GM21360 (cell line): Measurements from ENCODE around the gene ZACN.

Experiments used
- ATAC-seq: cut with Tn5 transposase; IDR thresholded peaks from one replicate; pipeline ENCODE4 v1.9.1; 2021; ENCODE audit warnings: mild to moderate bottlenecking, moderate library complexity; ENCODE audit not compliant: unreplicated experiment

Gene ZACN

GRCh38 chr17:76097716-76098295 is 18.8 kb downstream of the ZACN start:
- ATAC-seq = no peak

DNA sequence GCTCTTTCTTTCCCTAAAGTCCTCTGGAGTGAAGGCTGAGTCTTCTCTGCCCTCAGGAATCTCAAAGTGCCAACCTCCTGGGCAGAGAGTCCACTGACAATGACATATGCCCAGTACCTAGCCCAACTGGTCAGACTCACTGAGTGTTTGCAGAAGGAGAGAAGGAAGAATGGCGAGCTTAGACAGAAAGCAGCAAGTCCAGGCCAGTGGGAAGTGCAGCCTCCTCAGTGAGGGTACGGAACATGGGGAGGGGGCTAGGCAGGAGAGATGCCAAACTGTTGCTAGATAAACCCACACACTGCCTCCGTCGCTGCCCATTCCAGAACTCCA is 23.9 kb downstream of the ZACN start:
- no peak for ATAC-seq

DNA sequence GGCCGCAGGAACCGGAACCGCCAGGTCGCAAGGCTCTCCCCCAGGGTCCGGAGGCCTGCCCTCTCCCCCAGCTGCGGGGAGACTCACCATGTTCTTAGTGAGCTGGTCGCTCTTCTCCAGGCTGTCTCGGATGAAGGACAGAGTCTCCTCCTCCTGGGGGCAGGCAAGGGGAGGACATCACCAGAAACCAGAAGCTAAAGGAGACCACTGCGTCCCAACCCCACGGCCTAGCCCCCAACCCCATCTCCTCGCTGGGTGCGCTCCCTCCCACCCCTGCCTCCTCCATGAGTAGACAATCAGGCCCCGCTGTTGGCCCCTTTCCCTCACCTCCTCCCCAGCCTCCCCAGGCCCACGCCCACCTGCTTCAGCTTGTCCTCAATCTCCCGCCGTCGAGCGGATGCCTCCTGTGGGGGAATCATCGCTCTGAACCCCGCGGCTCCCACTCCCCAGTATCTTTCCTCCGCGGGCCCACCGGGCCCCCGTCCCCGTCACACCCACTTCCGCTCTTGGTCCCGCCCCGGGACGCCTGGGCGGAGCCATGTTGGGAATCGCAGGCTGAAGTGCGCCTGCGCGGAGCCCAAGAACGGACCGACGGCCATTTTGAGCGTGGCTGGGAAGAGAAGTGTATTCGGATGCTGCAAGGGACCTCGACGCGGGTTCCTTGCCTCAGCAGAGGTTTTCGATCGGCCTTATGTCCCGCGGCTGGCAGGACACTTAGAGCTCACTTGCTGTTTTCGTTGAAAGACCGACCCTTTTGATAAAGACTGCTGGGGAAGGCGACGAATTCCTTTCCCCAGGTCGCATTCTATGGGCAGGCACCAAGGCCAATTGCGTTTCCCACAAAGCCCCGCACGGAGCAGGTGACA is 24.5 kb downstream of the ZACN start, which contains the start of gene EXOC7:
TSS of gene EXOC7 (minus strand) at position 514 of the 866 bp plus-strand sequence. CDS start at position 419, 95 bp downstream.
- ATAC-seq = peak; percentile 79

DNA sequence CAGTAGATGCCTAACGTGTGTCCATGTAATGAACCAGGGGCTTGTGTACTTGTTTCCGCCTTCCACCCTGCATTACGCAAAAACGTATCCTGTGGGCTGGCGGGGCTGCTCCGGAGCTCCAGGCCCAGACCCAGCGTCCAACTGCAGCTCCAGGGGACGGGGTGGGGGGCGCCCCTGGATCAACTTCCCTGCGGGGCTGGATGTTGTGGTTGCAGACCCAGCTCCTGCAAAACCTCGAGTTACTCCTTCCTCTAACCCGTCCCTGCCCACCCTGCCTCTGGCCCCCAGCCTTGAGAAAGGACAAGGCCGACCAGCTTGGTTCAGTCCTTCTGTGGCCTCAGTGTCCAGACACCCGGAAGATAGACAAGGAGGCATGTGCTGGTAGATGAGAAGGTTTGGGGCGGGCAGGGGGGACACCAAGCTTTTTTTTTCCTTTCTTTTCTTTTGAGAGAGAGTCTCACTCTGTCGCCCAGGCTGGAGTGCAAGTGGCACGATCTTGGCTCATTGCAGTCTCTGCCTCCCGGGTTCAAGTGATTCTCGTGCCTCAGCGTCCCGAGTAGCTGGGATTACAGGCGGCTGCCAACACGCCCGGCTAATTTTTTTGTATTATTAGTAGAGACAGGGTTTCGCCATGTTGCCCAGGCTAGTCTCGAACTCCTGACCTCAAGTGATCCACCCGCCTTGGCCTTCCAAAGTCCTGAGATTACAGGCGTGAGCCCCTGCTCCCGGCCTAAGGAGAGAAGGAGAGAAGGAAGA is 25.3 kb downstream of the ZACN start:
- ATAC-seq = no peak

GRCh38 chr17:76104896-76105231 is 25.9 kb downstream of the ZACN start:
- no peak for ATAC-seq

DNA sequence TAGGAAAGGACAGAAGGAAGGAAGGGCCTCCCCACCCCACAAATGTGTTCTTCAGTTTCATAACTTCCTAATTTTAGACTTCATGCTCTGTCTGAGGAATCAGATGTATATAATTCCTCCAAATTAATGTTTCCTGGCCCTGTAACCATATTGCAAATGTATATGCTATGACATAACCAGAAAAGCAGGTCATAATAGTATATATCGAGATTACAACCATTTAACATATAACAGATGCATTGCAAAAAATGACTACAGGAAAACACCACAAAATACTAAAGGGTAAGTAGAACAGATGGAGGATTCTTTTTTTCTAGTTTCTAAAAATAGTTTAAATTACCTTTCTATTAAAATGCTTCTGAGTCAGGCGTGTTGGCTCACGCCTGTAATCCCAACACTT is 27.7 kb downstream of the ZACN start:
- no peak for ATAC-seq

DNA sequence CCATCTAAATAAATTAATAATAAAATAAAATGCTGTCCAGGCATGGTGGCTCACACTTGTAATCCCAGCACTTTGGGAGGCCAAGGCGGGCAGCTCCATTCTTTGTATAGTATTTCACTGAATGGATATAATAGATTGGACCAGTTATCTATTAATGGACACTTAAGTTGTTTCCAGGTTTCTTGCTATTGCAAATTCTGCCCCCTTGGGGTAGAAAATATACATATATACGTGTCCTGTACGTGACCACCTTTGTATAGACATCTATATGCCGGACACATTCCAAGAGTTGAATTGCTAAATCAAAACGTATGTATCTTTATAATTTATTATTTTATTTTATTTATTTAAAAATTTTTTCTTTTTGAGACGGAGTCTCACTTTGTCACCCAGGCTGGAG is 28.5 kb downstream of the ZACN start:
- ATAC-seq = no peak

DNA sequence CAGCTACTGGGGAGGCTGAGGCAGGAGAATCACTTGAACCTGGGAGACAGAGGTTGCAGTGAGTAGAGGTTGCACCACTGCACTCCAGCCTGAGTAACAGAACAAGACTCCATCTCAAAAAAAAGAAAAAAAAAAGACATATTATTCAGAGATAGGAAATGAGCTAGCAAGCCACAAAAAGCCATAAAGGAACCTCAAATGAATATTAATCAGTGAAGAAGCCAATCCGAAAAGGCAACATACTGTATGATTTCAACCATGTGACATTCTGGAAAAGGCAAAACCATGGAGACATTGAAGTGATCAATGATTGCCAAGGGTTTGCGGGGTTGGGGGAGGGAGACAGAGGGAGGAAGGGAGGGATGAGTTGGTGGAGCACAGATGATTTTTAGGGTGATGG is 33.0 kb downstream of the ZACN start:
- ATAC-seq = no peak

DNA sequence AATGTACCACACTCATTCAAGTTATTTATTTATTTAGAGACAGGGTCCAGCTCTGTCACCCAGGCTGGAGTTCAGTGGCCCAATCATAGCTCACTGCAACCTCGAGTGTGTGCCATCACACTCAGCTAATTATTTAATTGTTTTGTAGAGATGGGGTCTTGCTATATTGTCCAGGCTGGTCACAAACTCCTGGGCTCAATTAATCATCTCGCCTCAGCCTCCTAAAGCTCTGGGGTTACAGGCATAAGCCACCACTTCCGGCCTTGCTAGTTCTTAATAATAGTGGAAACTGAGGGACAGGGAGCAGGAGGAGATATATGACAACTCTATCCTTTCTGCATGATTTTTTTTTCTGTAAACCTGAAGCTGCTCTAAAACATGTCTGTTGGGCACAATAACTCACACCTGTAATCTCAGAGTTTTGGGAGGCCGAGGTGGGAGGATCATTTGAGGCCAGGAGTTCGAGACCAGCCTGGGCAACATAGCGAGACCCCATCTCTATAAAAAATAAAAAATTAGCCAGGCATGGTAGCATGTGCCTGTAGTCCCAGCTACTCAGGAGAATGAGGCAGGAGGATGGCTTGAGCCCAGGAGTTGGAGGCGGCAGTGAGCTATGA is 36.3 kb downstream of the ZACN start:
- no peak for ATAC-seq

GRCh38 chr17:76119409-76120371 is 40.7 kb downstream of the ZACN start:
- ATAC-seq = no peak

DNA sequence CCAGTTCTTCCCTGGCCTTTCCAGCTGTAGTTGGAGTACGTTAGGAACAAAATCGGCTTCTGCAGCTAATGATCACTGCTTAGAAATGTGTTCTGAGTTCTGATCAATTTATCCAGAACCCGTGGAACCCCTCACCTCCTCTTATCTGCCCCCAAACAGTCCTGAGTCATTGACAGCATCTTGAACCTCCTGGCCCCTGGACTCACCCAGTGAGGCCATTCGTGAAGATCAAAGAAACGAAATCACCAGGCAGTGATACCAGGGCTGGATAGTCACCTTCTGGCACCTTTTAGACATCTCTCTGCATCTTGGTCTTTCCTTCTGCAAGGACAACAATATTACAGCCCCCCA is 41.7 kb downstream of the ZACN start:
- no peak for ATAC-seq

GRCh38 chr17:76121932-76122430 is 43.0 kb downstream of the ZACN start:
- no peak for ATAC-seq

GRCh38 chr17:76122431-76123190 is 43.6 kb downstream of the ZACN start:
- no peak for ATAC-seq

GRCh38 chr17:76123191-76123499 is 44.2 kb downstream of the ZACN start:
- ATAC-seq = no peak

DNA sequence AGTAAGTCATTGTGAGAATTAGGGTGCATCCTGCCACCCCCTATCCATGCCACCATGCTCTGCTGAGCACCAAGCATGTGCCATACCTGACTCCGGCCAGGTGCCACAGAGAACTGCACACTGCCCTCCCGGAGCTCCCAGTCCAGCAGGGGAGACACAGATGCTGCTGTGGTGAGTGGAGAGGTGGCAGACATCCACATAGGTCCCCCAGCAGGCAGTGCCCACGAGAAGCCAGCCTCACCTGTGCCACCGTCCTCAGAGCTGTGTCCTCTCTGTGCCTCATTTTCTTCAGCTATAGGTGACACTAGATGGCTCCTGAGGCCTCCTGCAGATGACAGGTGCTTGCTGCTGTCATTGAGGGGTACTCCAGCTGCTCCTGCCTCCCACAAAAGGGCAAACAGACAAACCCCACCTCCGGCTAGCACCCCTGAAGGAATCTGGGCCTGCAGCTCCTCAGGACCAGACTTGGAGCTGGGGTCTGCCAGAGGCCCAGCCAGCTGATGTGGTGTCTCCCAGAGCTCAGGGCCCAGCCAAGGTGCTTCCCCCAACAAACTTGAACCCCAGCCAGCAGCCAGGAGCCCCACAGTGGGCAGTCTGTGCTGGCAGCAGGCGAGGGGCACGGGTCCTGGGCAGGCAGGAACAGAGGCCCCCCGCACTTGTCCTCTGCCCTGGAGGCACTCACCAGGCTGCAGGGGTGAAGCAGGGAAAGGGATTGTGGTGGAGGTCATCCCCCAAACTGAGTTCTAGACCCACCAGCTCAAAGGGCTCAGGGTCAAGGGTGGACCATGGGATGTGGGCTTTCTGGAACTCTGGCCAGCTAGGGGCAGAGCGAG is 45.0 kb downstream of the ZACN start:
- ATAC-seq = no peak

GRCh38 chr17:76124582-76125390 is 45.8 kb downstream of the ZACN start:
- no peak for ATAC-seq

DNA sequence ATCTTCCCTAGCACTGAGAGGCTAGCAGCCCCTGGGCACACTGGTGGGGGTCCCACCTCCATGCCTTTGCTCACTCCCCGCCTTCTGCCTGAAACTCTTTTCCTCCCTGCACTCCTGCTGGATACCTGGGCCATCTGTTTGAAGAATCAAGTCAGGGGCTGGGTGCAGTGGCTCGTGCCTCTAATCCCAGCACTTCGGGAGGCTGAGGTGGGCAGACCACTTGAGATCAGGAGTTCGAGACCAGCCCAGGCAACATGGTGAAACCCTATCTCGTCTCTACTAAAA is 46.4 kb downstream of the ZACN start:
- ATAC-seq = no peak

DNA sequence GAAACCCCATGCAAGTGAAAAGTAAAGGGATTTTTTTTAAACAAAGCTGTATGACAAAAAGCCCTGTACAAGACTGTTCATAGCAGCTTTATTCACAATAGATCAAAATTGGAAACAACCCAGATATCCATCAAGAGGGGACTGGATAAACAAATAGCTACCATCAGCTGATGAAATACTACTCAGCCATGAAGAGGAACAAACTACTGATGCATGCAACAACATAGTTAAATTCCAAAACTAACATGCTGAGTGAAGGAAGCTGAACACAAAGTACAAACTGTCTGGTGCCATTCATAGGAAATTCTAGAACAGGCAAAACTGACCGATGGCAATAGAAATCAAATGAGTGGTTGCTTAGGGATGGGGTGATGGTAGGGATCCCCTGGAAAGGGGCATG is 46.9 kb downstream of the ZACN start:
- no peak for ATAC-seq
